Activated T-cell treated with anti-CD3 and anti-CD28 coated beads for 48 hours (primary cell): ENCODE measurements around the gene PEX5L.

Experiments
- DNase-seq: peaks from one replicate; pipeline ENCODE4 v3.0.0-alpha.2; 2020; ENCODE audit warnings: low read depth

PEX5L gene

GRCh38 chr3:179895330-179895729 is 141.4 kb downstream of the PEX5L start:
- DNase-seq, result no peak

- no peak for DNase-seq
Measured at GRCh38 chr3:179887295-179887943, 149.3 kb downstream of the PEX5L start.

- DNase-seq, result no peak
Measured at GRCh38 chr3:179885950-179886349, 150.8 kb downstream of the PEX5L start.

- no peak for DNase-seq
Measured at GRCh38 chr3:179884136-179884535, 152.6 kb downstream of the PEX5L start.

- no peak for DNase-seq
Measured at GRCh38 chr3:179882292-179882691, 154.4 kb downstream of the PEX5L start.

- DNase-seq, result no peak
Measured at GRCh38 chr3:179881791-179882190, 154.9 kb downstream of the PEX5L start.

GRCh38 chr3:179880868-179881267 is 155.9 kb downstream of the PEX5L start:
- DNase-seq, result no peak

- no peak for DNase-seq
Measured at GRCh38 chr3:179876440-179876839, 160.3 kb downstream of the PEX5L start.

GRCh38 chr3:179872842-179873241 is 163.9 kb downstream of the PEX5L start:
- no peak for DNase-seq

- no peak for DNase-seq
Measured at GRCh38 chr3:179871782-179872181, 165.0 kb downstream of the PEX5L start.

GRCh38 chr3:179868715-179869114 is 168.0 kb downstream of the PEX5L start:
- DNase-seq, result no peak

- no peak for DNase-seq
Measured at GRCh38 chr3:179867961-179868360, 168.8 kb downstream of the PEX5L start.

GRCh38 chr3:179865861-179866505 is 170.8 kb downstream of the PEX5L start:
- DNase-seq, result no peak

GRCh38 chr3:179861953-179862352 is 174.8 kb downstream of the PEX5L start:
- DNase-seq, result no peak

- DNase-seq, result no peak
Measured at GRCh38 chr3:179861292-179861691, 175.4 kb downstream of the PEX5L start.

GRCh38 chr3:179860275-179861107 is 176.2 kb downstream of the PEX5L start:
- no peak for DNase-seq

GRCh38 chr3:179853176-179853575 is 183.6 kb downstream of the PEX5L start:
- DNase-seq, result no peak

- no peak for DNase-seq
Measured at GRCh38 chr3:179852142-179852905, 184.4 kb downstream of the PEX5L start.

- no peak for DNase-seq
Measured at GRCh38 chr3:179848711-179849110, 188.0 kb downstream of the PEX5L start.

- DNase-seq, result no peak
Measured at GRCh38 chr3:179842061-179842460, 194.7 kb downstream of the PEX5L start.

GRCh38 chr3:179840985-179841384 is 195.8 kb downstream of the PEX5L start:
- no peak for DNase-seq

GRCh38 chr3:179837374-179837773 is 199.4 kb downstream of the PEX5L start:
- DNase-seq, result no peak
